ENCODE results near the gene KDM3B. TPM values are rescaled to one million over a fixed set of nuclear protein-coding genes. Genes with fewer than 3 reads are reported as not detected.

Gene KDM3B
- total and polyA plus RNA-seq, 9 of the 15 experiments (the other 6 are each of a cell fraction or from before 2014, with no cell fraction given) = 13.8 to 62.8 (median 41.9) TPM

- TF ChIP-seq, protein P1, sequence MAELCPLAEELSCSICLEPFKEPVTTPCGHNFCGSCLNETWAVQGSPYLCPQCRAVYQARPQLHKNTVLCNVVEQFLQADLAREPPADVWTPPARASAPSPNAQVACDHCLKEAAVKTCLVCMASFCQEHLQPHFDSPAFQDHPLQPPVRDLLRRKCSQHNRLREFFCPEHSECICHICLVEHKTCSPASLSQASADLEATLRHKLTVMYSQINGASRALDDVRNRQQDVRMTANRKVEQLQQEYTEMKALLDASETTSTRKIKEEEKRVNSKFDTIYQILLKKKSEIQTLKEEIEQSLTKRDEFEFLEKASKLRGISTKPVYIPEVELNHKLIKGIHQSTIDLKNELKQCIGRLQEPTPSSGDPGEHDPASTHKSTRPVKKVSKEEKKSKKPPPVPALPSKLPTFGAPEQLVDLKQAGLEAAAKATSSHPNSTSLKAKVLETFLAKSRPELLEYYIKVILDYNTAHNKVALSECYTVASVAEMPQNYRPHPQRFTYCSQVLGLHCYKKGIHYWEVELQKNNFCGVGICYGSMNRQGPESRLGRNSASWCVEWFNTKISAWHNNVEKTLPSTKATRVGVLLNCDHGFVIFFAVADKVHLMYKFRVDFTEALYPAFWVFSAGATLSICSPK (IDR thresholded peaks at IDR 0.05; ENCODE audit: borderline replicate concordance) = no peak
- TF ChIP-seq, protein P2, sequence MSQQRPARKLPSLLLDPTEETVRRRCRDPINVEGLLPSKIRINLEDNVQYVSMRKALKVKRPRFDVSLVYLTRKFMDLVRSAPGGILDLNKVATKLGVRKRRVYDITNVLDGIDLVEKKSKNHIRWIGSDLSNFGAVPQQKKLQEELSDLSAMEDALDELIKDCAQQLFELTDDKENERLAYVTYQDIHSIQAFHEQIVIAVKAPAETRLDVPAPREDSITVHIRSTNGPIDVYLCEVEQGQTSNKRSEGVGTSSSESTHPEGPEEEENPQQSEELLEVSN (IDR thresholded peaks at IDR 0.05; ENCODE audit: borderline replicate concordance in 1 of 2, extremely low read depth in 1 of 2, insufficient read depth in 1 of 2, insufficient read length in 1 of 2, low read depth in 1 of 2, low read length in 1 of 2, poor library complexity in 1 of 2, severe bottlenecking in 1 of 2) = peak; percentile 57 to 85
- TF ChIP-seq PCBP1 (IDR thresholded peaks at IDR 0.05; ENCODE audit: low read depth, low read length, poor library complexity, severe bottlenecking) (peak; percentile 18), PURB (CRISPR knock-in tag; IDR thresholded peaks at IDR 0.05; ENCODE audit: low read depth) (no peak), RCOR1 (IDR thresholded peaks at IDR 0.05; ENCODE audit: borderline replicate concordance in 1 of 2, low read depth in 2 of 2, low read length in 2 of 2) (0 out of 4 replicates have a peak, but pooled peaks of 1 of the 2 experiments have one; percentile 46), THRAP3 (IDR thresholded peaks at IDR 0.05; ENCODE audit: borderline replicate concordance) (no peak), ETV1 (tag; conservative IDR thresholded peaks at IDR 0.05; ENCODE audit: low read depth) (peak; percentile 80), BDP1 (IDR thresholded peaks at IDR 0.05; ENCODE audit: insufficient read depth, insufficient read length) (no peak), MXI1 (IDR thresholded peaks at IDR 0.05; ENCODE audit: low read depth, low read length) (no peak), SMARCA4 (IDR thresholded peaks at IDR 0.05) (no peak; the same call in 1 of the 2 replicates), XRCC3 (IDR thresholded peaks at IDR 0.05) (no peak), BRCA1 (IDR thresholded peaks at IDR 0.05) (no peak), BRCA1 (CRISPR knock-in tag; IDR thresholded peaks at IDR 0.05) (no peak), TAF1 (IDR thresholded peaks at IDR 0.05; ENCODE audit: control insufficient read depth, extremely low read depth, insufficient read depth, low read length, severe bottlenecking) (peak; percentile 60)
- TF ChIP-seq, protein P3, sequence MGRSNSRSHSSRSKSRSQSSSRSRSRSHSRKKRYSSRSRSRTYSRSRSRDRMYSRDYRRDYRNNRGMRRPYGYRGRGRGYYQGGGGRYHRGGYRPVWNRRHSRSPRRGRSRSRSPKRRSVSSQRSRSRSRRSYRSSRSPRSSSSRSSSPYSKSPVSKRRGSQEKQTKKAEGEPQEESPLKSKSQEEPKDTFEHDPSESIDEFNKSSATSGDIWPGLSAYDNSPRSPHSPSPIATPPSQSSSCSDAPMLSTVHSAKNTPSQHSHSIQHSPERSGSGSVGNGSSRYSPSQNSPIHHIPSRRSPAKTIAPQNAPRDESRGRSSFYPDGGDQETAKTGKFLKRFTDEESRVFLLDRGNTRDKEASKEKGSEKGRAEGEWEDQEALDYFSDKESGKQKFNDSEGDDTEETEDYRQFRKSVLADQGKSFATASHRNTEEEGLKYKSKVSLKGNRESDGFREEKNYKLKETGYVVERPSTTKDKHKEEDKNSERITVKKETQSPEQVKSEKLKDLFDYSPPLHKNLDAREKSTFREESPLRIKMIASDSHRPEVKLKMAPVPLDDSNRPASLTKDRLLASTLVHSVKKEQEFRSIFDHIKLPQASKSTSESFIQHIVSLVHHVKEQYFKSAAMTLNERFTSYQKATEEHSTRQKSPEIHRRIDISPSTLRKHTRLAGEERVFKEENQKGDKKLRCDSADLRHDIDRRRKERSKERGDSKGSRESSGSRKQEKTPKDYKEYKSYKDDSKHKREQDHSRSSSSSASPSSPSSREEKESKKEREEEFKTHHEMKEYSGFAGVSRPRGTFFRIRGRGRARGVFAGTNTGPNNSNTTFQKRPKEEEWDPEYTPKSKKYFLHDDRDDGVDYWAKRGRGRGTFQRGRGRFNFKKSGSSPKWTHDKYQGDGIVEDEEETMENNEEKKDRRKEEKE (IDR thresholded peaks at IDR 0.05; ENCODE audit: borderline replicate concordance in 1 of 2, control insufficient read depth in 1 of 2, low read depth in 2 of 2, low read length in 1 of 2) = no peak
- TF ChIP-seq, protein P4, sequence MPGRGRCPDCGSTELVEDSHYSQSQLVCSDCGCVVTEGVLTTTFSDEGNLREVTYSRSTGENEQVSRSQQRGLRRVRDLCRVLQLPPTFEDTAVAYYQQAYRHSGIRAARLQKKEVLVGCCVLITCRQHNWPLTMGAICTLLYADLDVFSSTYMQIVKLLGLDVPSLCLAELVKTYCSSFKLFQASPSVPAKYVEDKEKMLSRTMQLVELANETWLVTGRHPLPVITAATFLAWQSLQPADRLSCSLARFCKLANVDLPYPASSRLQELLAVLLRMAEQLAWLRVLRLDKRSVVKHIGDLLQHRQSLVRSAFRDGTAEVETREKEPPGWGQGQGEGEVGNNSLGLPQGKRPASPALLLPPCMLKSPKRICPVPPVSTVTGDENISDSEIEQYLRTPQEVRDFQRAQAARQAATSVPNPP (IDR thresholded peaks at IDR 0.05; ENCODE audit: borderline replicate concordance, insufficient read depth, insufficient read length) = no peak
These were observed 112.1 kb downstream of the KDM3B start (continued) for GRCh38 chr5:138464388-138465260.
